Activated CD4-positive, alpha-beta T cell treated with anti-CD3 and anti-CD28 coated beads for 48 hours (primary cell): Measurements from ENCODE around the gene MOCS1.
A peak's percentile ranks its signal among the peaks of the same experiment; 100 is the strongest.
"Not testable (repeated sequence)": the region's sequence is repeated elsewhere in the genome, so short reads cannot be mapped to it uniquely, and the experiment has no call there.

Experiments used
- DNase-seq: peaks from one replicate; pipeline ENCODE4 v3.0.0-alpha.2; 2020

The MOCS1 gene

DNA sequence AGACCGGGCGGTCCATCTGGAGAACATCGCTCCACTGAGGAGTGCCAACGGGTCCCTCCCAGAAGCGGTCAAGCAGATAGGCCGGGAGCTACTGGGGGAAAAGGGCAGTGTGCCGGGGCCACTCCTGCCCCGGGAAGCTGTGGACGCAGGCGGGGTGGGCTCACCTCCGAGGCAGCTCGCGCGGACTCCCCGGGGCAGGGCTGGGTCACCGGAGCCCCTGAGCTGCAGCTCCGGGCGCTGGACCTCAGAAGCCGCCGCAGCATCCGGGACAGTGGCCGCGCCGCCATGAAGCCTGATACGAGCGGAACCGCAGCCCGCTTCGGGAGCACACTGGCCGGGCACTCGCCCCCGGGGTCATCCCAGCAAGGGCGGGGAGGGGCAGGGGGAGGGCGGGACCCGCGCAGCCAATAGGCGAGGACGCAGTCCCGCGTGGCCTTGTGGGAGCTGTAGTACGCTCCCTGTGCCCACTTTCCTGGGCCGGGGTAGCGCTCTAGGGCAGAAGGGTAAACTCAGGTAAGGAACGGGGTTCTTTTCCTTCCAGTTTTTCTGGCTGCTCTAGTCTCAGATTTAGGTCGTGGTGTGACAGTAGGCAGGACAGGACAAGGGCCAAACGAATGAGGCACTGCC is at the start of gene MOCS1:
Gene MOCS1 (minus strand): TSS at position 332 of the 627 bp plus-strand sequence. CDS start 45 bp downstream, at position 287.
- DNase-seq: peak; percentile 61

DNA sequence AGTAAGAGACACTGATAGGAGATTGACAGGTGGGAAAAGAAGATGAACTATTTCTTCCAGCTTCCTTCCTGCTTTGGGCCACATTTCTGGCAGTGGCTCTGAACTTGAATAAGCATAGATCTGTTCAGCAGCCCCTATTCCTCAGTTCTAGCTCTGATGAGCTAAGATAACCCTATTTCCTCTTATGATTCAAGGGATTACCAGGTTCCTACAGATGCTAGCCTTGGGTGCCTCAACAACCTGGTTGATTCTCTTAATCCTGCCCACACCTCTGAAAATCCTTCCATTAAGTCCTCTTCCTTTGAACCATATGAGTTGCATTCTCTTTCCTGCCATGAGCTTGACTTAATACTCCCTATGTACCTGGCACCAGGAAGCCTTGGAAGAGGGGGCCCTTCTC is 49.8 kb upstream of the MOCS1 start:
- no peak for DNase-seq

DNA sequence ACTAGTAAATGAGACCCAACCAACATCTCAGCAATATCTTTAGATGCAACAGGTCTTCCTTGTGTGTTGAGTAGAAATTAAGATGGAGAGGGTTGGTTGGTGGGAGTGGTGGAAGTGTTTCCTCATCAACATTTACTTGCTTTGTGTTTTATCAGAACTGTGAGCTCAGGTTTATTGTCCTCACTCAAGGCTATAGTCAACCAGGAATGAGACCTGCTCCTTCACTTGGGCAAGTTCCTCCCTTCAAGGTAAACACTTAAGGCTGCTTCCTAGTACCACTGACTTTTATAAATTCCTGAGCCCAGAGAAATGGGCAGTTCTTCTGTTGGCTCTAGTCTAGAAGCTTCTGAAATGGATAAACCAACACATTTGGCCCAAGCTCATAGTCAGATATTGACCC is 48.9 kb upstream of the MOCS1 start:
- no peak for DNase-seq

DNA sequence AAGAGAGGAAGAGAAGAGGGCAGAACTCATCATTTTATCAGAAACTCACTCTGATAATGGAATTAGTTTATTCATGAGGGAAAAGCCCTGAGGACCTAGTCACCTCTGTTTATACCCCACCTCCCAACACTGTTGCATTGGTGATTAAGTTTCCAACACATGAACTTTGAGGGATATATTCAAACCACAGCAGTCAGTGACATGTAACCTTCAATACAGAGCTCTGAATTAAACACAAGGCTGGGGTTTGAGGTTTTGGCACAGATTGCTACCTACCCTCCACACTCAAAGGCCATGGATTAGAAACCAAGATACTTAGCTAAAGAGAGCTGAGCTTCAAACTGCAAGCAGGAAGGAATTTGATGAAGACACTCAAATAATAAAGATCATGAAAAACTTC is 48.5 kb upstream of the MOCS1 start:
- no peak for DNase-seq

DNA sequence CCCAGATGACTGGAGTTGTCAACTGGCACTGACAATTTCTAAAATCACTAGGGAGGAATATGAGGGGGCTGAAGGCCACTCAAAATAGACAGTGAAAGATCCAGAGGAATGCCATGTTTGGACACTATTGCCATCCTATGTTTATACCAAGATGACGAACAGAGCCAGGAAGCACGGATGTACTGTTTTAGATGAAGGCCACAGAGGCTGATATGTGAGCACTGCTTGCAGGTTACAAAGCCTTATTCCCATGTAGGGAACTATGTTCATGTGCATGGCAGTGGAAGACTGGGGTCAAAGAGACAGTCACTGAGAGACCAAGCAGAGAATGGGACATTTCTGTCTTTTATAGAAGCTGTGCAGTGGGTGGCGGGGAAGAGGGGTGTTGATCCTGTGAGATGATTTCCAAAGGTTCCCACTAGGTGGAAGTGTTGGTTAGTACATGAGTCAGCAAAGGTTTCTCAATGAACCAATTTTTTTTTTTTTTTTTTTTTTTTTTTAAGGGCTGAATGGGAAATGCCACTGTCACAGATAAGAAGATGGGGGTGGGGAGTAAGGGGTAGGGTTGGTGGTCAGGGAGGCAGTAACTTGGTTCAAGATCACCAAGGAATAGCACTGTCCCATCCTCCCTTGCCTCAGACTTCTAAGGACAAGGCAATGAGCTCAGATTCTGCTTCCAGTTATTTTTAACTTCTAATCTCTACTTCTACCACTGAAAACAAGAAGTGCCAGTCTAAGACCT is 46.7 kb upstream of the MOCS1 start:
- peak; percentile 9 for DNase-seq

DNA sequence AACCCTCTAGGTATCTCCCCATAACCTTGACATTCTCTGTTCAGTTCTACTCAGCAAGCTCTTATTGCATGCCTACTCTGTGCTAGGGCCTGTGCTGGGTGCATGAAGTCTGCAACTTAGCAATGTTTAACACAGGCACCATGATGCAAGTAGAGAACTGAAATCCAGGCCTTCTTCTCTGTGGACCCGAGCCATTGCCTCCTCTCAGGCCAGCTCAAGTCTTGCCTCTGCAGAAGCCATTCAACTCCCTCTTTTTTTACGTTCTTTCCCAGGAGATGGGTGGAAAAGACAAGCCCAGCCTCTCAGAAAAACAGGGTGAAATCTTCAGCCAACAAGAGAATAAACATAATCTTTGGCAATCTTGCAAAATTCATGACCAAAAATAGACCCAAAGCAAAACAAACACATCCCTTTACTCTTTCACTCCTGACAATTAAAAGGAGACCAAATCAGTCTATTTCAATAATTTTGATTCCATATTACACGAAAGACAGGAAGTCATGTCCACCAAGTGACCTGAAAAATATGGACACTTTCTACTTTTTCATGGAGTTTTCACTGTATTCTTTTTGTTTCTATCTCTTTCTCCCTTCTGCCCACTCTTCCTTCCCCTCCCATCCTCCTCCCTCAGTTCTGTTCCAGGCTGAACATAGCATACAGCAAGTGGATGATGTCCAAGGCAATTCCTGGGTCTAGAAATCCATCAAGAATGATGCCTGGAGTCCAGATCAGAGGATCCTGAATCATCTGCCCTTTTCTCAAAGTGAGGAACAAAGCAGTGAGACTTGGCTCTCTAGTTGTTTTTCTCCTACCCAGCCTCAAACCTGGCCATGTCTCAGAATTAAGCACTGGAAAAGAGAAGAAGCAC is 45.4 kb upstream of the MOCS1 start:
- no peak for DNase-seq

DNA sequence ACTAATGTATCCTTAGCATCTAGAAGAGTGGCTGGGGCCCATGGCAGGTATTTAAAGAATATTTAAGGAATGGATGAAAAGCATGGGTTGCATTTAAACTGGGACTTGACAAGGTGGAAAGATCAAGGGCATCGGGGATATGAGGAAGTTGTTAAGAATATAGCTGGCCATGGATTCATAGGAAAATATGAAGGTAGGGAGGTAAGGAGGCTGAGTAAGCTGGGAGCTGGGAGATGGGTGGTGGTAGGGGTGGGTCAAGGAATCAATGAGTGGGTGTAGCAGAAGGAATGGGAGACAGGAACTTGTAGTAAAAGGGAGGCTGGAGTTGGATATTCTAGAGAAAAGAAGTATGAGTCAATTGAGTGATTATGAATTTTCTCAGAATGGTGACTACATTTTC is 44.0 kb upstream of the MOCS1 start:
- DNase-seq: no peak

DNA sequence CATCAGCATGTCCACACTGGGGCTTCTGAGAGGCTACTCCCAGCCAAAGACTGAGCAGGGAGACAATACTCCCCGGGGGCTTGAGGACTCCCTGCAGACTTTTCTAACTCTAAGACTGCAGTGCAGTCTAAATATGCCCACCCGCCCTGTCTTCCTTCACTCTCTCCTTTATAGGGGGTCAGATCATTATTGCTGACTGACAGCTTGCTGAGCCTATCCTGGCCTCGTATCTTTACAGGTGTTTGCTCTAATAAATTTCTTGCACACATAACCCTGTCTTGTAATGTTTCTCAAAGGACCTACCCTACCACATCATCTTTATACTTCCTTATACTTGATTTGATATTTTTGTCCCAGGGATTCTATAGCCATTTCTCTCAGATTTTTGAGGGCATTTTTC is 39.4 kb upstream of the MOCS1 start:
- no peak for DNase-seq

DNA sequence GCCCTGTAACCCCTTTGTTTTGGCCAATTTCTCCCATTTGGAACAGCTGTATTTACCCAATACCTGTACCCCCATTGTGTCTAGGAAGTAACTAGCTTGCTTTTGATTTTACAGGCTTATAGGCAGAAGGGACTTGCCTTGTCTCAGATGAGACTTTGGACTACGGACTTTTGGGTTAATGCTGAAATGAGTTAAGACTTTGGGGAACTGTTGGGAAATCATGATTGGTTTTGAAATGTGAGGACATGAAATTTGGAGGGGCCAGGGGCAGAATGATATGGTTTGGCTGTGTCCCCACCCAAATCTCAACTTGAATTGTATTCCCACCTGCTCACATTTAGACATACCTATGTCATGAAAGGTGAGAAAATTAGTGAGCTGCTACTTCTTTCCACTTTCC is 38.5 kb upstream of the MOCS1 start:
- not testable (repeated sequence) for DNase-seq

DNA sequence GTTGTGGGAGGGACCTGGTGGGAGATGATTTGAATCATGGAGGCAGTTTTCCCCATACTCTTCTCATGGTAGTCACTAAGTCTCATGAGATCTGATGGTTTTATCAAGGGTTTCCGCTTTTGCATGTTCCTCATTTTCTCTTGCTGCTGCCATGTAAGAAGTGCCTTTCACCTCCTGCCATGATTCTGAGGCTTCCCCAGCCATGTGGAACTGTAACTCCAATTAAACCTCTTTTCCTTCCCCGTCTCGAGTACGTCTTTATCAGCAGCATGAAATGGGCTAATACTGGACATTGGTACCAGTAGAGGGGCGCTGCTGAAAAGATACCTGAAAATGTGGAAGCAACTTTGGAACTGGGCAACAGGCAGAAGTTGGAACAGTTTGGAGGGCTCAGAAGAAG is 36.9 kb upstream of the MOCS1 start:
- DNase-seq: not testable (repeated sequence)

DNA sequence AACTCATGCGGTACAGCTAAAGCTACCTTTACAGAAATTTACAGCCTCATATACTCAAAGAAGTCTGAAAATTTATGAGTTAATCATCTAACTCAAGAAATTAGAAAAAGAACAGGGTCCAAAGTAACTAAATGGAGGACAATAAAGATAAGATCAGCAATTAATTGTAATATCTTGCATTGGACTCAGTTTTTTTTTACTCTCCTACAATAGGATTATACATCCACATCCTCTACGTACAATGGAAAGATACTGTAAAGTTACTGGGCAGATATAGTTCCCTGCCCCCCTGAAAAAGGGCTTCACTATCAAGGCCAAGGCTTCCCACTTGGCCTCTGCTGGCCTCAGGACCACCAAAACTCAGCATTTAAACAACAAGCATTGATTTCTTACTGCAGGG is 31.5 kb upstream of the MOCS1 start:
- DNase-seq: no peak

DNA sequence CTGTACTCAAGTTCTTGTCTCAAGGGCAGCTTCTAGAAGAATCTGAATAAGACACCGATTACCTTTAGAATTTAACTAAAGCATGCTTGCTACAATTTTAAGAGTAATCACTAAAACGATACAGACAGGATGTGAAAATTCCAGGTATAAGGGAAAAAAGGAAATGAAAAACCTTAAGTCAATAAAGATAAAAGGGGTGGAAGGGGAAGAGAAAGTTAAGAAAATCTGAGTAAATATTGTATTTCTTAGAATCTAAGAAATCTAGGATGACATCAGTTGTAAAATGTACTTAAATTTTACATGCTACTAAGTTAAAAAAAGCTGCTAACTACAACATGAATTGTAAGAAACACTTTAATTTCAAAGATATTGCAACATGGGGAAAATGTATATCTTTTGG is 30.3 kb upstream of the MOCS1 start:
- DNase-seq: no peak

DNA sequence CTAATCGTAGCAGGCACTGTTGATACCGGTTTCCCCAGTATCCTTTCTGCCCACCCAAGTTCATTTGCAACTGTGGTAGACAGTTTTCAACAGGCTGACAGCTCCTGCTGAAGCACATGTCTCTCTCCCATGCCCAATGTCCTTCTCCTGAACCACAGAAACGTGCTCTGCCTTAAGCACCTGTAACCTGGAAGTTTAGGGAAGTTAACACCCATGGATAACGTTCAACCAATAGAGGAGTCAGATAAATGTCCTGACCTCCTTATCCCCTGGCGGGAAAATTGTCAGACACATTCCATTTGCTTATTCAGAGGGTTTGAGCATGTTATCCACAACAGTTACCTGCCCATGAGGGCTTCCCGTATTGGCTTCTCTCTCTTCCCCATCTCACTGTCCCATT is 29.8 kb upstream of the MOCS1 start:
- DNase-seq: no peak

DNA sequence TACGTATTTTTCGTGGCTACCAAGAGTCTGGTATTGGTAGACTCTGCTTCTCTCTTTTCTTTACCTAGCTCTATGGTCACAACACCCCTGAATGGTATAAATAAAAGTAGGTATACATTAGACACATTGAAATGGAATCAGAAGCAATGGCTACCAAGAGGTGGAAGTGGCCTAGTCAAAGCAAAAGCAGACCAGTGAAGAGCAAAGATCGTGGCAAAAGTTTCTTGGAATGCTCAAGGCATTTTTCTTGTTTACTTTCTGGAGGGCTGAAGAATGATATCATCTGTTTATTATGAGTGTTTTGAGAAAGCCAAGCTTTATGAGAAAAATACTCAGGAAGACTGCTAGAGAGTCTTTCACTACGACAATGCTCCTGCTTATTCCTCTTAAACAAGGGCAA is 28.6 kb upstream of the MOCS1 start:
- no peak for DNase-seq

DNA sequence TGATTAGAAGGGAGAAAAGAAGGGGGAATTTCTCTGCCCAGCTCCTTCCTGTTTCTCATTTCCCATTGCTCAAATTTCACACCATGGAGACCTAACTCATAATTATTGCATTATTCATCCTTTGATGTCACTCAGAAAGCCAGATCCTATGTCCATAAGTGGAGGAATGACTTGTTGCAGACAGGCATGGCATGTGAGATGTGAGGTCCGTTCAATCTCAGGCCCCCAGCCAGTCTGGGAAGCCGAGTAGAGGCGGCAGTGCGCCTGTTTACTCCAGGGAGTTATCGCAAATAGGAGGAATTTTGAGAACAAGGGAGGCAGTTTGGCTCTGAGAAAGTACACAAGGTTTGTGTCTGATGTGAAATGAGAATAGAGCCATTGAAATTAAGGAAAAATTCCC is 26.9 kb upstream of the MOCS1 start:
- no peak for DNase-seq

DNA sequence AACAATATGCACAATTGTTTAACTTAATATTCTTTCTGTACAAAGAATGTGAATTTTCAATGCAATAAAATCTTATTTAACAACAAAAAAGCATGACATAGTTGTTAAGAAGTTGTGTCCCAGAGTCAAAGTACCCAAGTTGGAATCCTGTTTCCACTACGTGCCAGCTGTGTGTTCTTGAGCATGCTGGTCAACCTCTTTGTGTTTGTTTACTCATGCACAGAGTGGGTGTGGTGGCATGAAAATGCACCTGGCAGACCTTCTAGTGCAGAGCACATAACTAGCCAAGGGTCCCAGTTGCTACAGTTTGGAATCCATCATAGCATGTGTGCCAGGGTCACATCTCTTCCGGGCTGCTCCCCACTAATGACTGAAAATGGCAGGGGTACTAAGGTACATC is 24.7 kb upstream of the MOCS1 start:
- DNase-seq: no peak

DNA sequence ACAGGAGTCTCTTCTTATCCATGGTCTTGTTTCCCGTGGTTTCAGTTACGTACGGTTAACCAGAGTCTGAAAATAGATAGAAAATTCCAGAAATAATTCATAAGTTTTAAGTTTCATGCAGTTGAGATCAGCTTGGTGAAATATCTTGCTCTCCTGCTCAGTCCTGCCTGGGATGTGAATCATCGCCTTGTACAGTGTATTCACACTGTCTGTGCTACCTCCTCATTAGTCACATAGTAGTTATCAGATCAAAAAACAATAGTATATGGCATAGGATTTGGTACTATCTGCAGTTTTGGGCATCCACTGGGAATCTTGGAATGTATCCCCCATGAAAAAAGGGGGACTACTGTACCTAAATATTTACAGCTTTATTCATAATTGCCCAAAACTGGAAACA is 22.7 kb upstream of the MOCS1 start:
- no peak for DNase-seq

DNA sequence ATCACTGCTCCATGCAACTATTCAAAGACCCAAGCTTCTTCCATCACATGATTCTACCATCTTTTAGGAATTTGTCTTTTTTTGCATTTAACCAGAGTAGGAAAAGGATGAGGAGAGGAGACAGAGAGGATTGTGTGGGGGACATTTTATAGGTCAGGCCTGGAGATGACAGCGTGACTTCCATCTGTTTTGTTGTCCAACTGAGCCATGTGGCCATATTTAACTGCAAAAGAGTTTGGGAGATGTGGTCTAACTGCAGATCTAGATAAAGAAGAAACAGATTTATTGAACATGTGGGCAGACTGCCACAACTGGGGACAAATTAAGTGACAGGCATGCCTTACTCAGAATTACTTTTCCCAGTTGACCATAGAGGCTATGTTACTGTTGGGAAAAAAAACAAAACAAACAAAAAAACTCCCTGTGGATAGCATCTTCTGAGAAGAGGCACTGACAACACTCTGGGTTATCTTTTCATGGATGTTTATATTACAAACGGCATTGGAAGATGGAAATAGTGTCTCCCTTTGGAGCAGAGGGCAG is 18.9 kb upstream of the MOCS1 start:
- no peak for DNase-seq

DNA sequence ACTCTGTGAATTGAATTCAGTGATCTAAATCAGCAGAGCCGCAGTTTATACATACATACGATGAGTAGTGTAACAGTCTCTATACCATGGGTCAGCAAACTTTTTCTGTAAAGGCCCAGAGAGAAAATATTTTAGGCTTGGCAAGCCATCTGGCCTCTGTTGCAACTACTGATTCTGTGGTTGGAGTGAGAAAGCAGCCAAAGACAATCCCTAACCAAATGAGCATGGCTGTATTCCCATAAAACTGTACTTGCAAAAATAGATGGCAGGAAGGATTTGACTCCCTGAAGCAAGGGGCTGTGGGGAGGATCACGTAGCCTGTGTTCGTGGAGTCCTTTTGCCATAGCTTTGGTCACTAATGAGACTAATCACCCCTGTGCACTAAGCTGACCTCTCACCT is 17.9 kb upstream of the MOCS1 start:
- DNase-seq: no peak

DNA sequence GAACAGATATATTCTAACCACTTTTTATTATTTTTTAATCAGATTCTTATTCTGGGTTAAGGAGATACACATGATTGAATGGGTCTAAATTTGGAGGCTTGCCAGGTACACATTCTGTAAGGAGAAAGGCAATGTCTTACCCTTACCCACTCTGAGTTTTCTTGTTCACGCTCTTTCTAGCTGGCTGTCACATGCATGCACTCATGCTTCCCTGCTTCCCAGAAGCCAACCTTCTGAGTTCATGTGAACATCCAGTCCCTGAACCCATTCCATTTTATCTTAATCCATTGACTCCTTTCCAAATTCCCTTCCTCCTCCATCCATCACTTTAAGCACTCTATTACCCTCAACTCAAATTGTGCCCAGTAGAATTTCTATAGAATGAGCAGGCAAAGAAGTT is 17.5 kb upstream of the MOCS1 start:
- no peak for DNase-seq

DNA sequence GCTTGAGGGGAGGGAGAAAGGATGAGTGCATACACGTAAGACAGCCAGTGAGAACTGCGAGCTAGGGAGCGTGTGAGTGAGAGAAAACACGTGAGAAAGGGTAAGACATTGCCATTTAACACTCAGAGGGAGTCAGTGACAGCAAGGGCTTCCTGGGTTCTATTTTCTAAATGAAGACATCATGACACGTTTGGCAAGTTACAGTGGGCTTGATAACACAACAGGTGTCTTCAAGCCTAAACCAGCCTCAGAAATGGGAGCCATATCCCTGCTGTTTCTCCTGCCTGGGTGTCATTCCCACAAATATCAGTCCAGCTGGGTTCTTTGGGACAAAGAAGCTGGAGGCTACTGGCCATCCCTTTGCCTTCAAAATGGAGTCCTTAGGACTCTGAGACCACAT is 16.9 kb upstream of the MOCS1 start:
- no peak for DNase-seq

DNA sequence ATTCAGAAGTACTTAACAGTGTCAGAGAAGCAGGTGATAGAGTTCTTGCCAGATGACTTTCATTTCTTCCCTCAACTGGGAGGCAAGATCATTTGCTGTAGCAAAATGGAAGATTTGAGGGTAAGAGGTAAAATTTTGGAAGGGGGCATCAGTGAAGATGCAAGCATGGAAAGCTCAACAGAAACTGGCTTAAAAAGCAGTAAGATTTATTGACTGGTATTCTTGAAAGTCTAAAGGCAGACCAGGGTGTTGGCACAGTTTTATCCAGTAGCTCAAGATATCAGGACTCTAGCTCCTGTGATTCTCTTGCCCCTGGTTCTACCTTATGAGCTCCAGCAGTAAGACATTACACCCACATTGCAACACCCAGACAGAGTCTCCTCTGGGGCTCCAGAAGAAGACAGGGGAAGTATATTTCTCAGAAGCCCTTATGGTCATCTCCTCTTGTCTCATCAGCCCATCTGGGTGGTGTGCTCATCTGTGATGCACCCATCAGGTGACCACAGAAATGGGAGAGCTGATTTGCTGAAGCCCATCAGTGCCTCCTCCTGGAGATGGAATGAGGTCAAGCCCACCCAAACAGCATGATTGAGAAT is 16.0 kb upstream of the MOCS1 start:
- DNase-seq: no peak

DNA sequence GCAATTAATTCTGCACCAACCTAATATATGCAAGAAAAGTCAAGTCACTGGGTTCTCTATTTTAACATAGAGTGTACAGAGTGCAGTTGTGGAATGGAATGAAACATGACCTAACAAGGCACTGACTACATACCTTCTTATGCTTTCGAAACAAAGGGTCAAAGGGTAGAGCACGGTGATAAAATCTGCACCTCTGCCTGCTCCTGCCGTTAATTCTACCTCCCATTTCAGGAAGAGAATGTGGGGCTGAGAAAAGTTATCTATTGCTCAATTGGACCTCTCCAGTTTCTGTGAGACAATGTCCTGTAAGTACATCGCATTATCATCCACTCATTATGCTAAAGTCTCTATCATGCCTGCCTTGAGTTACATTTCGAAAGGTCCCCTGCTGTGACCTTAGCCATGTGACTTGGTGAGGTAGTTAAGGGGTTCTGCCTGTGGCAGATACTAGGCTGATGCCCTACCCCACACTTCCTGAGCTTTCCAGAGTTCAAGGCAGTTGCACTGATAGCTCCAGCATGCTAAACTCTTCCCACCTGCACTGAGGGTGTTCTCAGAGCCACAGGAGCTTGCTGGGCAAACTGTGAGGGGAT is 14.0 kb upstream of the MOCS1 start:
- DNase-seq: no peak
